ENCODE results near the gene ATG13.
A peak's percentile ranks its signal among the peaks of the same experiment; 100 is the strongest.

Gene ATG13

DNA sequence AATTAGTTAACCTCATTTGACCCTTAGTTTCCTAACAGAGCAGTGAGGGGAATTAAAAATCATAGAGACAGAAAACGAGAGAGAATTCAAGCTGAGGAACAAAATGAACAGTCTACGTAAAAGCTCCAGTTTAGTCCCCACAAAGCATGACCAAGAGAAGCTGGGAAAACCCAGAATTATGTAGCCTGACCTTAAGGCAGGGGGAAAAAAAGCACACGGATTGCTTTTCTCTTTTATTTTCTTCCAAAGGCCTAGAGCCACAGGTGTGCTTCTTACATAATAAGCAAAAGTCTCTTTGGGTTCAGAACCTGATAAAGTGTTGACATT lies 23.0 kb upstream of the ATG13 start:
- Histone ChIP-seq H3K9me3 (ENCODE audit: low read length) (no peaks in the 10 kb centered on the region), H3K27me3 (ENCODE audit: control insufficient read depth in 1 of 2, insufficient read depth in 2 of 2, low read length in 2 of 2) (no peaks in the 10 kb centered on the region), H3K4me1 (ENCODE audit: insufficient read depth, low read length) (peaks cover 30% of the 10 kb centered on the region), H3K36me3 (ENCODE audit: insufficient read depth, low read length) (no peaks in the 10 kb centered on the region), H3K27ac (ENCODE audit: low read depth, low read length) (peak overlapping the region; percentile 71), H3K4me3 (ENCODE audit: low read depth in 1 of 2, low read length in 2 of 2) (peak overlapping the region; percentile 78 to 83), H3K9ac (ENCODE audit: low read length) (peak overlapping the region; percentile 81)

- H3K9me3 ChIP-seq (ENCODE audit: low read length): no peaks in the 10 kb centered on the region
- H3K27me3 ChIP-seq (ENCODE audit: control insufficient read depth in 1 of 2, insufficient read depth in 2 of 2, low read length in 2 of 2): no peaks in the 10 kb centered on the region
- H3K36me3 ChIP-seq (ENCODE audit: insufficient read depth, low read length): no peaks in the 10 kb centered on the region
- no peak overlapping the region for H3K9ac ChIP-seq (ENCODE audit: low read length)
- H3K4me3 ChIP-seq (ENCODE audit: low read depth in 1 of 2, low read length in 2 of 2): no peak overlapping the region
- peaks cover 32% of the 10 kb centered on the region for H3K4me1 ChIP-seq (ENCODE audit: insufficient read depth, low read length)
- H3K27ac ChIP-seq (ENCODE audit: low read depth, low read length): no peak overlapping the region
Observed at GRCh38 chr11:46594785-46595184, 22.6 kb upstream of the ATG13 start.

GRCh38 chr11:46597155-46597554 lies 20.2 kb upstream of the ATG13 start:
- Histone ChIP-seq H3K4me3 (ENCODE audit: low read depth in 1 of 2, low read length in 2 of 2) (no peak overlapping the region), H3K27ac (ENCODE audit: low read depth, low read length) (no peak overlapping the region), H3K9me3 (ENCODE audit: low read length) (no peaks in the 10 kb centered on the region), H3K27me3 (ENCODE audit: control insufficient read depth in 1 of 2, insufficient read depth in 2 of 2, low read length in 2 of 2) (no peaks in the 10 kb centered on the region), H3K36me3 (ENCODE audit: insufficient read depth, low read length) (no peaks in the 10 kb centered on the region), H3K4me1 (ENCODE audit: insufficient read depth, low read length) (peaks cover 25% of the 10 kb centered on the region), H3K9ac (ENCODE audit: low read length) (no peak overlapping the region)

DNA sequence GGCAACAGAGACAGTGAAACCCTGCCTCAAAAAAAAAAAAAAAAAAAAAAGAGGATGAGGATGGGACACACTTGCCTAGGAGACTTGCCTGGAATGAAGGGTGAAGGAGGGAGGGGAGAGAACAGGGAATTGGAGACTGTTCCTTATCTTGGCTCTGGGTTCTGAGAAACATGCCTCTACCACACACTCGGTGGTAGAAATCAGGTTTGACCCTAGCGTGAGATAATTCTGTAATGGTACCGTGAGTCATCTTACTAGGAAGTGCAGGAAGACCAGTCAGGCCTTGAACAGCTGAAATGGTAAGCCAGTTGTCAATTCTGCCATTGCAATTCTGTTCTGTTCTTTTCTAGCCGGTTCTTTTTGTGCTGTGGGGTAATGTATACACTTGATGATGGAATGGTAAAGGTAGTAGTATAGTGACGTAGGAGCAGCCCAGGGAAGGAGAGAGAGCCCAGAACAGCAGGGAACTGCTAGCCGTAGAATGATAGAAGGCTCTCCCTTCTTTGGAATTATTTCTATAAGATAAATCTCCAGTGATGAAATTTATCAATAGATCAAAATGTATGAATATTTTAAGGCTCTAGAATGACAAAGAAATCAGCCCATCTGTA lies 19.6 kb upstream of the ATG13 start:
- Histone ChIP-seq H3K27me3 (ENCODE audit: control insufficient read depth in 1 of 2, insufficient read depth in 2 of 2, low read length in 2 of 2) (no peaks in the 10 kb centered on the region), H3K4me3 (ENCODE audit: low read depth in 1 of 2, low read length in 2 of 2) (no peak overlapping the region), H3K9me3 (ENCODE audit: low read length) (no peaks in the 10 kb centered on the region), H3K4me1 (ENCODE audit: insufficient read depth, low read length) (peaks cover 19% of the 10 kb centered on the region), H3K36me3 (ENCODE audit: insufficient read depth, low read length) (no peaks in the 10 kb centered on the region), H3K9ac (ENCODE audit: low read length) (no peak overlapping the region), H3K27ac (ENCODE audit: low read depth, low read length) (no peak overlapping the region)

- H3K27ac ChIP-seq (ENCODE audit: low read depth, low read length): no peak overlapping the region
- H3K9me3 ChIP-seq (ENCODE audit: low read length): no peaks in the 10 kb centered on the region
- H3K9ac ChIP-seq (ENCODE audit: low read length): no peak overlapping the region
- H3K36me3 ChIP-seq (ENCODE audit: insufficient read depth, low read length): peaks cover 7% of the 10 kb centered on the region
- no peak overlapping the region for H3K4me3 ChIP-seq (ENCODE audit: low read depth in 1 of 2, low read length in 2 of 2)
- H3K4me1 ChIP-seq (ENCODE audit: insufficient read depth, low read length): peaks cover 9% of the 10 kb centered on the region
- H3K27me3 ChIP-seq (ENCODE audit: control insufficient read depth in 1 of 2, insufficient read depth in 2 of 2, low read length in 2 of 2): no peaks in the 10 kb centered on the region
Observed at GRCh38 chr11:46599340-46600193, 17.8 kb upstream of the ATG13 start.

- Histone ChIP-seq H3K4me3 (ENCODE audit: low read depth in 1 of 2, low read length in 2 of 2) (no peak overlapping the region), H3K9ac (ENCODE audit: low read length) (no peak overlapping the region), H3K27me3 (ENCODE audit: control insufficient read depth in 1 of 2, insufficient read depth in 2 of 2, low read length in 2 of 2) (no peaks in the 10 kb centered on the region), H3K36me3 (ENCODE audit: insufficient read depth, low read length) (peaks cover 7% of the 10 kb centered on the region), H3K4me1 (ENCODE audit: insufficient read depth, low read length) (peaks cover 8% of the 10 kb centered on the region), H3K27ac (ENCODE audit: low read depth, low read length) (no peak overlapping the region), H3K9me3 (ENCODE audit: low read length) (no peaks in the 10 kb centered on the region)
Observed at GRCh38 chr11:46600194-46600960, 17.0 kb upstream of the ATG13 start.

- H3K9me3 ChIP-seq (ENCODE audit: low read length): no peaks in the 10 kb centered on the region
- no peak overlapping the region for H3K4me3 ChIP-seq (ENCODE audit: low read depth in 1 of 2, low read length in 2 of 2)
- H3K27ac ChIP-seq (ENCODE audit: low read depth, low read length): no peak overlapping the region
- no peak overlapping the region for H3K9ac ChIP-seq (ENCODE audit: low read length)
- H3K4me1 ChIP-seq (ENCODE audit: insufficient read depth, low read length): peaks cover 8% of the 10 kb centered on the region
- peaks cover 7% of the 10 kb centered on the region for H3K36me3 ChIP-seq (ENCODE audit: insufficient read depth, low read length)
- H3K27me3 ChIP-seq (ENCODE audit: control insufficient read depth in 1 of 2, insufficient read depth in 2 of 2, low read length in 2 of 2): no peaks in the 10 kb centered on the region
Observed at GRCh38 chr11:46601129-46601528, 16.2 kb upstream of the ATG13 start.

DNA sequence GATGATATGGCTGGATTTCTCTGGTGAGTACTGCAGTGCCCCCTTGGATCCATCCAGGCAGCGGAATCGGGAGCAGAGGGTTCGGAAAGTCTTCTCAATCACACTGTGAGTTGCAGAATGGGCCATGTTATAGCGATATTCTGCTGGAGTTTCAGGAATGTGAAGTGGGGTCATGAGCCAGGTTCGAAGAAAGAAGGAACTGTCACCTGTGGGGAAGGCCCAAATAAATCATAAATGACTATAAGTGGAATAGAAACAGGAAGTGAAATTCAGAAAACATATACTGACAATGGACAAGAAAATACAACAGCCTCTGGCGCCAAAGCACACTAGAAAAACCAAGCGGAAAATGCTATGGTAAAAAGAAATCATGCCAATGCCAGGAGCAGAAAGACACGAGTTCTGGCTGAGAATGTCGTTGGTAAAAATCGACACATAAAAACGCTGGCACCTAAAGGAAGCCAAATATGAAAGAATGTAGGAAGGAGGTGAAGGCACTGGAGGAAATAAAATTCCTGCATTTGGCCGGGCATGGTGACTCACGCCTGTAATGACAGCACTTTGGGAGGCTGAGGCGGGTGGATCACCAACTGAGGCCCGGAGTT lies 13.5 kb upstream of the ATG13 start:
- Histone ChIP-seq H3K4me1 (ENCODE audit: insufficient read depth, low read length) (peaks cover 8% of the 10 kb centered on the region), H3K9me3 (ENCODE audit: low read length) (no peaks in the 10 kb centered on the region), H3K27ac (ENCODE audit: low read depth, low read length) (no peak overlapping the region), H3K27me3 (ENCODE audit: control insufficient read depth in 1 of 2, insufficient read depth in 2 of 2, low read length in 2 of 2) (no peaks in the 10 kb centered on the region), H3K36me3 (ENCODE audit: insufficient read depth, low read length) (peaks cover 7% of the 10 kb centered on the region), H3K9ac (ENCODE audit: low read length) (no peak overlapping the region), H3K4me3 (ENCODE audit: low read depth in 1 of 2, low read length in 2 of 2) (no peak overlapping the region)

DNA sequence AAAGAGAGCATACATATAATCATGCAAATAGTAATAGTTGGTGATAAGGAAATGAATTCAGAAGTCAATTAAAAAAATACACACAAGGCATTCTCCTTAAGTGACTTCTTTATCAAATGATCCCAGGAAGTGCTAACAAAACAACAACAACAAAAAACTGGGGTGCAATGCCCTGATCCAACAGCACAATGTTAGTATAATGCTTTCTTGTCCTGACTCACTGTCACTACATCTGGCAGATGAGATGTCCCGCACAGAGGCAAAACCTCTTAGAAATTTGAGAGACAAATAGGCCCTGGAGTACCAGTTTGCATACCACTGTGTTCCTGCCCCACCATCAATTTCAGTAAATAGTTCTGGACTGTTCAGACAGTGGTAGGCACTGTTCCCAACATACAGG lies 12.6 kb upstream of the ATG13 start:
- no peak overlapping the region for H3K27ac ChIP-seq (ENCODE audit: low read depth, low read length)
- H3K9me3 ChIP-seq (ENCODE audit: low read length): no peaks in the 10 kb centered on the region
- peaks cover 7% of the 10 kb centered on the region for H3K36me3 ChIP-seq (ENCODE audit: insufficient read depth, low read length)
- H3K9ac ChIP-seq (ENCODE audit: low read length): no peak overlapping the region
- peaks cover 6% of the 10 kb centered on the region for H3K4me1 ChIP-seq (ENCODE audit: insufficient read depth, low read length)
- H3K4me3 ChIP-seq (ENCODE audit: low read depth in 1 of 2, low read length in 2 of 2): no peak overlapping the region
- no peaks in the 10 kb centered on the region for H3K27me3 ChIP-seq (ENCODE audit: control insufficient read depth in 1 of 2, insufficient read depth in 2 of 2, low read length in 2 of 2)

GRCh38 chr11:46607516-46607915 lies 9.8 kb upstream of the ATG13 start:
- Histone ChIP-seq H3K9ac (ENCODE audit: low read length) (no peak overlapping the region), H3K9me3 (ENCODE audit: low read length) (no peaks in the 10 kb centered on the region), H3K27me3 (ENCODE audit: control insufficient read depth in 1 of 2, insufficient read depth in 2 of 2, low read length in 2 of 2) (no peaks in the 10 kb centered on the region), H3K4me3 (ENCODE audit: low read depth in 1 of 2, low read length in 2 of 2) (no peak overlapping the region), H3K4me1 (ENCODE audit: insufficient read depth, low read length) (no peaks in the 10 kb centered on the region), H3K36me3 (ENCODE audit: insufficient read depth, low read length) (peaks cover 7% of the 10 kb centered on the region), H3K27ac (ENCODE audit: low read depth, low read length) (no peak overlapping the region)

DNA sequence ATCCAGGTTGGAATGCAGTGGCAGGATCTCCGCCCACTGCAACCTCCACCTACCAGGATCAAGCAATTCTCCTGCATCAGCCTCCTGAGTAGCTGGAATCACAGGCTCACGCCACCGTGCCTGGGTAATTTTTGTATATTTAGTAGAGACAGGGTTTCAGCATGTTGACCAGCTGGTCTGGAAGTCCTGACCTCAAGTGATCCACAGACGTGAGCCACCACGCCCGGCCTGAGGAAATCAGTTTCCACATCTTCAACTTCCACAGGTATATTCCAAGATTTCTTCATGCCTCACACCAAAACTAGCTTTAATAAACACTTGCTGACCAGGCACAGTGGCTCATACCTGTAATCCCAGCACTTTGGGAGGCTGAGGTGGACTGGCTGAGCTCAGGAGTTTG lies 8.0 kb upstream of the ATG13 start:
- no peak overlapping the region for H3K9ac ChIP-seq (ENCODE audit: low read length)
- H3K9me3 ChIP-seq (ENCODE audit: low read length): no peaks in the 10 kb centered on the region
- H3K4me1 ChIP-seq (ENCODE audit: insufficient read depth, low read length): no peaks in the 10 kb centered on the region
- H3K4me3 ChIP-seq (ENCODE audit: low read depth in 1 of 2, low read length in 2 of 2): no peak overlapping the region
- no peaks in the 10 kb centered on the region for H3K27me3 ChIP-seq (ENCODE audit: control insufficient read depth in 1 of 2, insufficient read depth in 2 of 2, low read length in 2 of 2)
- no peak overlapping the region for H3K27ac ChIP-seq (ENCODE audit: low read depth, low read length)
- H3K36me3 ChIP-seq (ENCODE audit: insufficient read depth, low read length): no peaks in the 10 kb centered on the region
